H1 (cell line): ENCODE measurements around the gene SPOCD1. TPM values are rescaled to one million over a fixed set of nuclear protein-coding genes. Genes with fewer than 3 reads are reported as not detected.

Experiments used
- CREB1 ChIP-seq: IDR thresholded peaks from 2 replicates; pipeline ENCODE4 v1.6.1; 2012; ENCODE audit warnings: inconsistent platforms
- EP300 ChIP-seq, 2 experiments: IDR thresholded peaks; 1 replicate in 1 of 2; 2 replicates in 1 of 2; pipeline ENCODE4 v1.6.1; 2011 to 2012; ENCODE audit warnings: low read depth in 2 of 2, low read length in 2 of 2, mild to moderate bottlenecking in 2 of 2, borderline replicate concordance in 1 of 2, inconsistent platforms in 1 of 2, moderate library complexity in 1 of 2
- FOSL1 ChIP-seq: IDR thresholded peaks from 2 replicates; pipeline ENCODE4 v1.6.1; 2011; ENCODE audit warnings: mild to moderate bottlenecking, low read depth, low read length, moderate library complexity; ENCODE audit not compliant: insufficient read depth
- KDM1A ChIP-seq: fragments of 200-600, 300-600 bp; sonication (generic); IDR thresholded peaks from 2 replicates; pipeline ENCODE4 v1.7.1; 2016; ENCODE audit warnings: mild to moderate bottlenecking, low read length, borderline replicate concordance
- RNF2 ChIP-seq: fragments of 200-900, 300-1000 bp; sonication (generic); IDR thresholded peaks from 2 replicates; pipeline ENCODE4 v1.7.1; 2016; ENCODE audit warnings: borderline replicate concordance, low read depth, mild to moderate bottlenecking, antibody characterized with exemption, low read length; ENCODE audit not compliant: poor library complexity, severe bottlenecking; ENCODE audit errors: missing control alignments
- TEAD4 ChIP-seq: IDR thresholded peaks from 2 replicates; pipeline ENCODE4 v1.6.1; 2012; ENCODE audit warnings: low read depth, low read length, inconsistent platforms, mixed read lengths
- YY1 ChIP-seq: IDR thresholded peaks from 2 replicates; pipeline ENCODE4 v1.6.1; 2011; ENCODE audit warnings: low read depth, mild to moderate bottlenecking, low read length
- polyA plus RNA-seq, 7 experiments: library from polyadenylated mRNA; depleted of rRNA in 3 of 7; stranded (reverse) in 5 of 7; unstranded in 2 of 7; fragments of >200 nt in 5 of 7; fragments of 200-250 nt in 2 of 7; gene quantifications; 1 replicate in 5 of 7; 2 replicates in 1 of 7; 4 replicates in 1 of 7; pipeline versions ENCODE4 v1.2.1 to v1.2.3, GENCODE V29; 2011 to 2013; ENCODE audit warnings: missing spikeins in 2 of 7, mixed read lengths in 2 of 7
- total RNA-seq: library from RNA; stranded (reverse); fragmentation: NEBNext Ultra II Directional; extraction: Animal tissue kit (Norgen Biotek cat#: 25700); gene quantifications from 2 replicates; pipeline ENCODE4 v1.2.1, GENCODE V29; 2021
- TF ChIP-seq, protein P1 (sequence below): IDR thresholded peaks from 2 replicates; pipeline ENCODE4 v1.6.1; 2011; ENCODE audit warnings: low read length, improper control_type of control experiment

The SPOCD1 gene
- total and polyA plus RNA-seq, 2 of the 8 experiments (the other 6 are each of a cell fraction or from before 2014, with no cell fraction given) = 1.8 to 2.9 TPM

DNA sequence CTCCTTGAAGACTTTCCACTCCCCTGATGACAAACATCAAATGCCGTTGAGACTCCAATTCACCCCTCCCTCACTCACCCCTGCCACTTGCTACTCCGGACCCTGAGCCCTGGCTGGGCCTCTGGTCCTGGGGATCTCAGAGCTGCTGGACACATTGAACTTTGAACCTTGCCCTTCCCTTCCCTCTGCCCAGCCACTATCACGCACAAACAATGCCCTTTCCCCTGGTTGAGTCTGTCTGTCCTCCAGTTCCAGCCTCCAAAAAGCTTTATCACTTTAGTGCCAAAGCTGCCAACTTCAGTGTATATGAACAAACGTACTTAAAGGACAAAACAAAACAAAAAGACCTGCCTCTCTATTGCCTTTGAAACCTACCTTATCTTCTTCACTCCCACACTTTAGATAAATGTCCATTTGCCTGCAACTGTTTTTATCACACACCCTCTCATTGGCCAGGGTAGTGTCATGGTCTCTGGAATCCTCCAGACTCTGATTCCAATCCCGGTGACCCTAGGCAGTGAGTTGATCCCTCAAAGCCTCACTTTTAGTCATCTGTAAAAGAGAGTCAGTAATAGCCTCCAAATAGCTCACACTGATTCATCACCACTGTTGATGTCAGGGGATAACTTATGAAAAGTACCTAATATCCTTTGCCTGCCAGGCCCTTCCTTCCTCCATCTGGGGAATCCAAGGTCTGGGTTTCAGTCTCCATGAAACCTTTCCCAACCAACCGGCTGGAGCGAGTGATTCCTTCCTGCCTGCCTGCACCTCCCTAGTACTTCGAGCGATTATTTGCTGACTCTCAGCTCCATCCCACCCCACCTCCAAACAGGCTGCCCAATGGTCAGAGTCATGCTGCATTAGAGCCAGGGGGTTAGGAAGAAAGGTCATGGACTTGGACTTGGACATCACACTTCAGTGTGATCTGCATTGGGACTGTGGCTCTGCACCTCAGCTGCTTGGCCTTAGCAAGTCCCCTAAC lies 15.9 kb upstream of the SPOCD1 start (continued):
- no peak for TF ChIP-seq RNF2
- TF ChIP-seq FOSL1 = no peak
- TF ChIP-seq CREB1 = no peak
- no peak for TF ChIP-seq YY1
- TF ChIP-seq, protein P1, sequence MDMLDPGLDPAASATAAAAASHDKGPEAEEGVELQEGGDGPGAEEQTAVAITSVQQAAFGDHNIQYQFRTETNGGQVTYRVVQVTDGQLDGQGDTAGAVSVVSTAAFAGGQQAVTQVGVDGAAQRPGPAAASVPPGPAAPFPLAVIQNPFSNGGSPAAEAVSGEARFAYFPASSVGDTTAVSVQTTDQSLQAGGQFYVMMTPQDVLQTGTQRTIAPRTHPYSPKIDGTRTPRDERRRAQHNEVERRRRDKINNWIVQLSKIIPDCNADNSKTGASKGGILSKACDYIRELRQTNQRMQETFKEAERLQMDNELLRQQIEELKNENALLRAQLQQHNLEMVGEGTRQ = no peak
- no peak for TF ChIP-seq TEAD4
- no peak for TF ChIP-seq KDM1A
- no peak for TF ChIP-seq EP300 (IDR thresholded peaks at IDR 0.05; ENCODE audit: borderline replicate concordance in 1 of 2, low read depth in 2 of 2, low read length in 2 of 2)
